Neural cell (in vitro differentiated cells): ENCODE results near the gene EFEMP2. TPM values are rescaled to one million over a fixed set of nuclear protein-coding genes. Genes with fewer than 3 reads are reported as not detected.
A peak's percentile ranks its signal among the peaks of the same experiment; 100 is the strongest.

Experiments used
- H2AFZ ChIP-seq: fragments of 200-600, 300-800 bp; sonication (generic), shearing (Covaris generic); 2 replicates; pipeline ENCODE4 v1.6.0; 2014; ENCODE audit warnings: low read depth, mild to moderate bottlenecking, antibody characterized with exemption, low read length, moderate library complexity
- H3F3A ChIP-seq: fragments of 200-600 bp; shearing (Covaris generic); 2 replicates; pipeline ENCODE4 v1.6.1; 2016; ENCODE audit warnings: mild to moderate bottlenecking, moderate library complexity, mixed read lengths, antibody characterized with exemption, low read length; ENCODE audit not compliant: insufficient read depth, poor library complexity, severe bottlenecking
- H3K27ac ChIP-seq: fragments of 200-600, 300-800 bp; sonication (generic), shearing (Covaris generic); 2 replicates; pipeline ENCODE4 v1.5.1; 2014; ENCODE audit warnings: mild to moderate bottlenecking, low read length, moderate library complexity
- H3K27me3 ChIP-seq: fragments of 300-800, 200-600 bp; sonication (generic), shearing (Covaris generic); 2 replicates; pipeline ENCODE4 v1.6.0; 2014; ENCODE audit warnings: mild to moderate bottlenecking, low read depth, low read length, moderate library complexity; ENCODE audit not compliant: insufficient read depth
- H3K36me3 ChIP-seq: fragments of 300-800, 200-600 bp; sonication (generic), shearing (Covaris generic); 2 replicates; pipeline ENCODE4 v1.5.1; 2014; ENCODE audit warnings: mild to moderate bottlenecking, antibody characterized with exemption, low read length, moderate library complexity; ENCODE audit not compliant: insufficient read depth
- H3K4me2 ChIP-seq: fragments of 300-800, 200-600 bp; sonication (generic), shearing (Covaris generic); 2 replicates; pipeline ENCODE4 v1.6.0; 2014; ENCODE audit warnings: mild to moderate bottlenecking, low read length
- H3K4me3 ChIP-seq: fragments of 300-800, 200-600 bp; sonication (generic), shearing (Covaris generic); 2 replicates; pipeline ENCODE4 v1.5.1; 2014; ENCODE audit warnings: mild to moderate bottlenecking, low read length, moderate library complexity
- H3K79me2 ChIP-seq: fragments of 200-600 bp; shearing (Covaris generic); replicated peaks from 2 replicates; pipeline ENCODE4 v1.6.0; 2014; ENCODE audit warnings: mild to moderate bottlenecking, low read length, moderate library complexity; ENCODE audit not compliant: insufficient read depth
- H3K9ac ChIP-seq: fragments of 300-800, 200-600 bp; sonication (generic), shearing (Covaris generic); 2 replicates; pipeline ENCODE4 v1.6.1; 2016; ENCODE audit warnings: mild to moderate bottlenecking, low read length, mixed read lengths
- H3K9me2 ChIP-seq: fragments of 200-600 bp; shearing (Covaris generic); 2 replicates; pipeline ENCODE4 v1.6.1; 2016; ENCODE audit warnings: mild to moderate bottlenecking, low read length, mixed read lengths; ENCODE audit not compliant: insufficient read depth
- H3K9me3 ChIP-seq: fragments of 200-600, 300-800 bp; sonication (generic), shearing (Covaris generic); 2 replicates; pipeline ENCODE4 v1.6.1; 2016; ENCODE audit warnings: mild to moderate bottlenecking, mixed run types, low read length, moderate library complexity, mixed read lengths
- H4K20me1 ChIP-seq: fragments of 200-600 bp; shearing (Covaris generic); 2 replicates; pipeline ENCODE4 v1.6.1; 2016; ENCODE audit warnings: mild to moderate bottlenecking, mixed run types; ENCODE audit not compliant: insufficient read depth
- CTCF ChIP-seq: fragments of 450-650 bp; IDR thresholded peaks from 2 replicates; pipeline ENCODE4 v1.5.1; 2014; ENCODE audit warnings: antibody characterized with exemption, mild to moderate bottlenecking, moderate library complexity; ENCODE audit not compliant: poor library complexity, severe bottlenecking
- POLR2AphosphoS5 ChIP-seq: IDR thresholded peaks from 2 replicates; pipeline ENCODE4 v1.6.1; 2012
- RAD21 ChIP-seq: fragments of 450-650 bp; conservative IDR thresholded peaks from 2 replicates; pipeline ENCODE4 v1.6.1; 2014; ENCODE audit warnings: antibody characterized with exemption, mild to moderate bottlenecking, moderate library complexity
- REST ChIP-seq: IDR thresholded peaks from 2 replicates; pipeline ENCODE4 v1.6.1; 2012; ENCODE audit warnings: borderline replicate concordance
- SMC3 ChIP-seq: fragments of 450-650 bp; conservative IDR thresholded peaks from 2 replicates; pipeline ENCODE4 v1.6.1; 2014; ENCODE audit warnings: antibody characterized with exemption, mild to moderate bottlenecking, moderate library complexity; ENCODE audit not compliant: poor library complexity
- TAF1 ChIP-seq: IDR thresholded peaks from 2 replicates; pipeline ENCODE4 v1.6.1; 2012; ENCODE audit warnings: low read depth
- polyA plus RNA-seq: library from polyadenylated mRNA; depleted of rRNA; stranded (reverse); fragments of >200 nt; gene quantifications from 2 replicates; pipeline ENCODE4 v1.2.3, GENCODE V29; 2014

Gene EFEMP2
- polyA plus RNA-seq, 1 donor from 2014 or later = 0.67 TPM

GRCh38 chr11:65865550-65866172, 6.9 kb downstream of the EFEMP2 start:
- H4K20me1 ChIP-seq = no peaks in the 10 kb centered on the region
- no peak overlapping the region for H3K4me3 ChIP-seq
- H3K4me2 ChIP-seq = no peak overlapping the region
- H3K27ac ChIP-seq = no peak overlapping the region
- no peak overlapping the region for H2AFZ ChIP-seq
- H3K9me3 ChIP-seq = no peaks in the 10 kb centered on the region
- no peak overlapping the region for H3K9ac ChIP-seq
- H3K9me2 ChIP-seq = no peaks in the 10 kb centered on the region
- no peaks in the 10 kb centered on the region for H3K36me3 ChIP-seq
- TF ChIP-seq RAD21 (no peak), POLR2AphosphoS5 (peak; percentile 11)
- H3F3A ChIP-seq = no peaks in the 10 kb centered on the region
- H3K79me2 ChIP-seq = peaks cover 15% of the 10 kb centered on the region
- H3K27me3 ChIP-seq = no peaks in the 10 kb centered on the region

- Histone ChIP-seq H3K4me2 (no peak overlapping the region), H3F3A (no peaks in the 10 kb centered on the region), H2AFZ (no peak overlapping the region), H3K9me2 (no peaks in the 10 kb centered on the region), H3K4me3 (no peak overlapping the region), H3K27ac (no peak overlapping the region), H3K79me2 (peaks cover 15% of the 10 kb centered on the region), H3K27me3 (no peaks in the 10 kb centered on the region), H3K9ac (no peak overlapping the region), H3K9me3 (no peaks in the 10 kb centered on the region), H4K20me1 (no peaks in the 10 kb centered on the region), H3K36me3 (no peaks in the 10 kb centered on the region)
- TF ChIP-seq REST (no peak), TAF1 (no peak), POLR2AphosphoS5 (no peak), SMC3 (no peak), CTCF (no peak)
Measured at GRCh38 chr11:65864706-65865471, 7.7 kb downstream of the EFEMP2 start.
